Activated T-cell treated with anti-CD3 and anti-CD28 coated beads, Interleukin-2, amount 50 U/mL, for 48 hours (primary cell): ENCODE results near the gene FGFBP3.
A peak's percentile ranks its signal among the peaks of the same experiment; 100 is the strongest.
"Not testable (repeated sequence)": the region's sequence is repeated elsewhere in the genome, so short reads cannot be mapped to it uniquely, and the experiment has no call there.

Source experiments
- DNase-seq, 2 experiments: peaks; one replicate each; pipeline ENCODE4 v3.0.0-alpha.2; 2020

FGFBP3 gene

DNA sequence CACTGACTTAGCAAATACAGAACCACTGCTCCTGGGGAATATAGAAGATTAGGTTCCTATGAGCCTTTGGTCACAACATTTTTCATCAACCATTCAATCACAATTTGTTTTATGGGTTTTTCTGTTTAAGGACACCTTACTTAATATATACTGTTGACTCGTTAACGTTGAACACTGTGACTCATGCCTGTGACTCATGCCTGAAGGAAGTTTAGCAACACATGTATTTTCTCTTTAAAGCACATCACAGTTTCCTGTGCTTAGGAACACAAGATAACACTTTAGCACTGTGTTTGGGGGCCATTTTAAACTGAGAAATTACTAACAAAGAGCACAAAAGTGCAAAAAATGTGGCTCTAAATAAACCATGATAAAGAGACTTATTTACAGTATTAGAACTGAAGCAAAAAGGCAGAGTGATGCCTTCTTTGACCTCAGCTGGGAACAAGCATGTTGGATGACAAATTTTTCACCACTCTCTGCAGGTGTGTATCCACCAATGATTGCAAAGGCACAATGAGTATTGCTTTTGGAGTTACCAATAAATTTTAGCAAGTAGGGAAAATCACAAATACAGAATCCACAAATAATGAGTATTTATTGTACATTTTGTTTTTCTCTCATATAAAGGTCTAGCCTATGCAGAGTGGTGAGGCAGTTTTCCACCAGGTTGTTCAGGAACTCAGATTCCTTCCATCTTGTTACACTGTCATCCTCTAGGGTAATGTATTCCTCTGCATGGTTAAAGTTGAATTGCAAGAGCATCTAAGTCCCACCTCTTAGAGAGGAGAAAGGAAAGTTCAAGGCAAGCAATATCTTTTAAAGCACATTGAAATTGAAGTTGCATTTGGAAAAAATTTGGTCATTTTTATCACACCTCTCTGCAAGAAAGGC, 7.3 kb downstream of the FGFBP3 start:
- peak; percentile 34 to 55 for DNase-seq

DNA sequence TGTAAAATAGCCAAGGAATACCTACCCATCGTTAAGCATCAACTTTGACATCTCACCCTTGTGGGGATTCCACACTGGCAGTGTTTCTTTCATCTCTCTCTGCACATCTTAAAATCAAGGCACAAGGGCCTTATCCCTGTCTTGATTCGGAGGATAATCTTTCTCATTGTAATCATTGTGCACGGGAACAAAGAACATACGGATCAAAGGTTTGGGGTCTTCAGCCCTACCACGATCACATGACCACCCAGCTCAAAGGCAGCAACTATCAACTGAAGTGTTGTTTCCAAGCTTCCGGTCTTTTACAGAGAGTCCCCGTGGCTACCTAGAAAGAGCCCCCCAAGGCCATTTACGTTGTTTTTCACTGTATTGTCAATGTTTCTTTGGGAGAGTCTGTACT, 11.9 kb downstream of the FGFBP3 start:
- DNase-seq, result no peak

- no peak for DNase-seq
Observed at GRCh38 chr10:91896212-91896756, 13.0 kb downstream of the FGFBP3 start.

DNA sequence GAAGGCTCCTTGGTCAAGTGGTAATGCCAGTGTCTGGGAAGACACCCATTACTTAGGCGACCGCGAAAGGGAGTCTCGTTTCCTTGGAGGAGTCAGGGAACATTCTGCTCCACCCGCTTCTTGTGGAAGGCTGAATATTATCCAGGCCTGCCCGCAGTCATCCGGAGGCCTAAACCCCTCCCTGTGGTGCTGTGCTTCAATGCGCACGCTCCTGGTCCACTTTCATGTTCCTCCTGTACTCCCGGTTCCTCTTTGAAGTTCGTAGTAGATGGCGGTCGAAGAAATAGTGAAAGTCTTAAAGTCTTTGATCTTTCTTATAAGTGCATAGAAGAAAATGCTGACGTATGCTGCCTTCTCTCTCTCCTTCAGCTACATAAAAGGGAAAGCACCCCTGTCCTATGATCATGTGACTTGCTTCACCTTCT, 15.0 kb downstream of the FGFBP3 start:
- DNase-seq, result not testable (repeated sequence)

- no peak for DNase-seq
Observed at GRCh38 chr10:91893051-91893450, 16.2 kb downstream of the FGFBP3 start.

DNA sequence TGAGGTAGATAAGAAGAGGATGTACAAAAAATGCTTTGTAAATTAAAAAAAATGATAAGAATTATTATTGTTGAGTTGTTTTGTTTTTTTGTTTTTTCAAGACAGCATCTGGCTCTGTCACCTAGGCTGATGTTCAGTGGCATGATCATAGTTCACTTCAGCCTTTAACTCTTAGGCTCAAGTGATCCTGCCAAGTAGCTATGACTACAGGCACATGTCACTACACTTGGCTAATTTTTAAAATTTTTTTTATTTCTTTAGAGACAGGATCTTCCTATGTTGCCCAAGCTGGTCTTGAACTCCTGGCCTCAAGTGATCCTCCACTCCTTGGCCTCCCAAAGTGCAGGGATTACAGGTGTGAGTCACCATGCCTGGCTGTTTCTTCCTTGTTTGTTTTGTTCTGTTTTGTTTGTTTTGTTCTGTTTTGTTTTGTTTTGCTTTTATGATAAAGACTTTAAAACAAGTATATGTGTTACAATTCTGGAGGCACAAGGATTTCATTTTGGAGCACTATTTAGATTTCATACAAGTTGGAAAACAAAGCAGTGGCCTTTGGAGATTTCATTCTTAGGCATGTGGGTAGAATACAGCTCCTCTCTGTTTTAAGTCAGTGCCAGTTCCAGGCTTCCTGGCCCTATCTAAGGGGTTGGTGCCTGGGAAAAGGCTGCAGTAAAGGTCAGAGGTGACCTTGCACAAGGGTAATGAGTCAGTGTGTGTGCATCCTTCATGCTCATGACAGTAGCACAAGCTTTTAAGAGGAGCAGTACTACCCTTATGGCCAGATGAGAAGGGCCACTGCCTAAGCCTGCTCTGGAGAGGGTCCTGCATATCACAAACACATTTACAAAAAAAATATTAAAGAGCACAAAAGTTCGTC, 17.9 kb downstream of the FGFBP3 start:
- no peak for DNase-seq

GRCh38 chr10:91887272-91888076, 21.8 kb downstream of the FGFBP3 start:
- DNase-seq, result peak; percentile 41 to 52

DNA sequence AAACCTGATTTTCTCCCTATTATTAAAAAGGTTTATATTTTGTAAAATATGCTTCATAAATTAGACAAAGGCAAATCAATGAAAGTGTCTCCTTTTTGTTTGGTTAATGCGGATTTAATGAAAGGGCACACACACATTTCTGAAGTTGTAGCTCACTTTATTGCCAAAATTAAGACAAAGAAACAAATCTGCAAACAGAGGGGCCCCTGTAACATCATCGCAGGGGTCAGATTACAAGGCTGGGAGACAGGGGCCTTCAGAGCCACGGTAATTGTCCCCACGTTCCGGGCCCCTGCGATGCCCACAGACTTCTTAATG, 22.4 kb downstream of the FGFBP3 start:
- DNase-seq, result no peak

- no peak for DNase-seq
Observed at GRCh38 chr10:91885362-91886079, 23.8 kb downstream of the FGFBP3 start.

DNA sequence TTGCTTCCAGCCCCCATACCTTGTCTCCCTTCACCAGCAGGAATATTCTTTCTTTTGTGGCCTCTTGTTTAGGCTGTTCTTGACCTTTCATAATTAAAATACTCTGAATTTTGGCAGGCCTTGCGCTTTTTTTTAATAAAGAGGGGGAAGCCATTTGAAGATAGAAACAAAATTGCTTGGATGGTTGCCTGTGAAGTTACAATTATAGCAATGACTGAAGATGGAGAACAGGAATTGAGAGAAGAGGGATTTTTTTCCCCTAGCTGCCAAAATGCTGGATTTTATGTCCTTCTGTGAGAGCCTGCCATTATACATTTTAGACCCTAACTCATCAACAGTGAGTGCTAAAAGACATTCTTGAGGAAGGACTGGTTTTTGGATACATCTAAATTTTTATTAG, 24.8 kb downstream of the FGFBP3 start:
- no peak for DNase-seq

DNA sequence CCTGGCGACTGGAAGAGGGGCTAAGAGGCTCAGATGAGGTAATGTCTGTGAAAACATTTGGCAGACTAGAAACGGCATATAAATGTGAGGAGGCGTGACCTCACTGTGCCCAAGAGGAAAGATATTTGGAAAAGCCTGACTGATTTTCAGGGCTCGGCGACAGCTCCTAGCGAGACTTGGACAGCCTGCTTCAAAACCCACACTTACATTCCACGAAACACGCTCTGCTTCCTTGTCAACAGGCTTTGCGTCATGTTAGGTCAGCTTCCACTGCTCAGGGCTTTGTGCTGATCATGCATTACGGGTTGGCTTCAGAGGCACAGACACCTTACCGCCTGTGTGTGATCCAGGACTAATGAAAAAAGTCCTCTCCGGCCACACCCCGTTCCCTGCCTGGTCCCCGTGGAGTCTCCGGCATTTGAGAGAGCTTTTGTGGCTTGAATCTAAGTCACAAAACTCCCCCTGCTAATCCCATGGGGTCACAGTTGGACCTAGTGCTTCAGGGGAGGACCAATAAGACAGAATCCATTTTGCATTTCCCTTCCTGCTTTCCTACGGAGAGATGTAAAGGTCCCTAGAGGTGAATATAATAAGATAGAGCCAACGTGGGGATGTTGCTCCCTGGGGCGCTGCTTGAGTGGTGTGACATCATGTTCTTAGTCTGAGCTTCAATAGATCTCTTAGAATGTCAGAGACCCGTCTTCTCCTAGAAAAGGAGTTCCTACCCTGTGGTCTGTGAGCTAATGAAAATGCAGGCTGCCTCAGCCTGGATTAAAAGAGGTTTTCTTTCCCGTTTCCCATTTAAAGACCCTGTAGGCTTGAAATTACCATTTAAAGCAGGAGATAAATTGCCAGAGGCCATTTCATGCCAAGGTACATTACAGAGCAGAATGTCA, 25.5 kb downstream of the FGFBP3 start:
- no peak for DNase-seq

DNA sequence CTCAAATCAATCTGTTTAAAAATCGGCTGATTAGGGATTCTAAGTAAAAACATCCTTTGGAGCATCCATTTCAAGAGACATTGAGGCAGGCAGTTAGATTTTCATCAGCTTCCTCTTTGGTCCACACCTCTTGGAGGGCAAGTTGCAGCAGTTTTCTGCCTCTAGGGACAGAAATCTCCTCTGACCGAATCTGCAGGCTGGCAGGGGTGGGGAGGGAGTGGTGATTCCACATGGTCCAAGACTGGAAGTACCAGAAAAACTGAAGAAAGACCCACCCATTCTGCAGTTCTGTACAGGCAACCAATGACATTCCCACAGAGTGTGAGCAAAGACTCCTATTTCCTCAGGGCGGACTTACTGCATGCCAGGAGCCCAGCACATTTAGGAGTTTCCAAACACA, 29.0 kb downstream of the FGFBP3 start:
- no peak for DNase-seq

GRCh38 chr10:91879515-91880170, 29.6 kb downstream of the FGFBP3 start:
- no peak for DNase-seq

DNA sequence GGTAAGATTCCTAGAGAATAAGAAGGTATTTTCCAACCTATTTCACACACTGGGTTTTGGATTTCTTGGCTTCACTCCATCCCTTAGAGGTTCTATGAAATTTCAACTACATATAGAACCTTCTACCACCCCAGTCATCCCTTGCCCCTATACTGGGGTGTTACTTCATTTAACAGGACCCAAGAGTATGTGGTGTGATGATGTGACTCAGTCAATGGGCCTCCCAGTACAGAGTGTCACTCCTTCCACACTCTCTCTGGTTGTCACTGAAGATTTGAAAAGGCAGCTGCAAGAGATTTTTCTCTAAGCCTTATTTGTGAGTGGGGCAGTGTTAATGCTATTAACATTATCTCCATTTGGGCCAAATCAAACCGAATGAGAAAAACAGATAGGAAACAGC, 33.5 kb downstream of the FGFBP3 start:
- no peak for DNase-seq

- DNase-seq, result no peak
Observed at GRCh38 chr10:91875156-91875555, 34.1 kb downstream of the FGFBP3 start.

- no peak for DNase-seq
Observed at GRCh38 chr10:91865562-91866081, 43.7 kb downstream of the FGFBP3 start.

DNA sequence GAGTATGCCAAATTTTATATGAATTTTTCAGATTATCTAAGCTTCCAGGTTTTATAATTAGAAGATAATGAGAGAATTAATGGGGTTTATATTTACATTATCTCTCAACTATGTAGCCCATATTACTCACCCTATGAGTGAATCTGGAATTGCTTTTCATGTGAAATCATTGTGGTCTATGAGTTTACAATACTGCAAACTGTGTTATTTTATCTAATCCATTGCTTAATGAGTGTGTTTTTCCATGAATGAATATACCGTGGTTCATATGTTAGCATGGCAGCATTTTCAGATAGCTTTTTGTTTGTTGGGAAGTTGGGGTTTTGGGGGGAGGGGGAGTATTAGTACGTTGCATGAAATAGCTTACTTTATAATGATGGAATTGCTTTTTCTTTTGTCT, 44.5 kb downstream of the FGFBP3 start:
- DNase-seq, result no peak

- DNase-seq, result no peak
Observed at GRCh38 chr10:91864099-91864498, 45.2 kb downstream of the FGFBP3 start.

- DNase-seq, result no peak
Observed at GRCh38 chr10:91860885-91861284, 48.4 kb downstream of the FGFBP3 start.

GRCh38 chr10:91856637-91857036, 52.6 kb downstream of the FGFBP3 start:
- no peak for DNase-seq
